VCaP (cell line): ENCODE results near the gene TUBB3.
A peak's percentile ranks its signal among the peaks of the same experiment; 100 is the strongest.
"Not testable (repeated sequence)": the region's sequence is repeated elsewhere in the genome, so short reads cannot be mapped to it uniquely, and the experiment has no call there.

Source experiments
- H3K27ac ChIP-seq: fragments of 450-650 bp; 2 replicates; pipeline ENCODE4 v1.5.1; 2017
- CTCF ChIP-seq: fragments of 450-650 bp; conservative IDR thresholded peaks from 2 replicates; pipeline ENCODE4 v1.5.1; 2017; ENCODE audit warnings: mild to moderate bottlenecking, moderate library complexity

Gene TUBB3

GRCh38 chr16:89934611-89935553 lies 11.7 kb downstream of the TUBB3 start:
- no peak for TF ChIP-seq CTCF
- H3K27ac ChIP-seq = no peak overlapping the region

- not testable (repeated sequence) for H3K27ac ChIP-seq
Measured at GRCh38 chr16:89935620-89936019, 12.5 kb downstream of the TUBB3 start.

- H3K27ac ChIP-seq = no peak overlapping the region
- no peak for TF ChIP-seq CTCF
Measured at GRCh38 chr16:89936034-89936433, 12.9 kb downstream of the TUBB3 start.

GRCh38 chr16:89936508-89936907 lies 13.4 kb downstream of the TUBB3 start:
- H3K27ac ChIP-seq = no peak overlapping the region
- TF ChIP-seq CTCF = no peak

GRCh38 chr16:89936981-89937380 lies 13.8 kb downstream of the TUBB3 start:
- TF ChIP-seq CTCF = no peak
- H3K27ac ChIP-seq = no peak overlapping the region

- TF ChIP-seq CTCF = no peak
- no peak overlapping the region for H3K27ac ChIP-seq
Measured at GRCh38 chr16:89938175-89938885, 15.2 kb downstream of the TUBB3 start.

- H3K27ac ChIP-seq = no peak overlapping the region
- no peak for TF ChIP-seq CTCF
Measured at GRCh38 chr16:89944773-89945172, 21.6 kb downstream of the TUBB3 start.

- H3K27ac ChIP-seq = no peak overlapping the region
- TF ChIP-seq CTCF = peak; percentile 17
Measured at GRCh38 chr16:89945654-89946053, 22.5 kb downstream of the TUBB3 start.
